Peyer's patch (tissue), 4 donors: ENCODE data around the gene XAGE2. TPM values are rescaled to one million over a fixed set of nuclear protein-coding genes. Genes with fewer than 3 reads are reported as not detected.

Source experiments
- DNase-seq, 3 donors: peaks; one replicate each; pipeline ENCODE4 v3.0.0-alpha.2; 2017 to 2019
- H3K27ac ChIP-seq, 4 donors: fragments of 200-600 bp; sonication (generic); one replicate each; pipeline ENCODE4 v1.5.1; 2016 to 2019
- H3K27me3 ChIP-seq, 2 donors: fragments of 200-600 bp; sonication (generic); one replicate each; pipeline ENCODE4 v1.5.1; 2019
- H3K36me3 ChIP-seq, 3 donors: fragments of 200-600 bp; sonication (generic); one replicate each; pipeline ENCODE4 v1.5.1; 2016 to 2019
- H3K4me1 ChIP-seq, 4 donors: fragments of 200-600 bp; sonication (generic); one replicate each; pipeline ENCODE4 v1.5.1; 2016 to 2019
- H3K4me3 ChIP-seq, 4 donors: fragments of 200-600 bp; sonication (generic); 1 replicate in 3 of 4; 2 replicates in 1 of 4; pipeline ENCODE4 v1.5.1; 2016 to 2019; ENCODE audit warnings: mild to moderate bottlenecking in 1 of 4
- H3K9me3 ChIP-seq, 4 donors: fragments of 200-600 bp; sonication (generic); one replicate each; pipeline ENCODE4 v1.5.1; 2016 to 2019; ENCODE audit warnings: mild to moderate bottlenecking in 1 of 4
- POLR2A ChIP-seq, 2 donors: fragments of 450-650 bp; IDR thresholded peaks; one replicate each; pipeline ENCODE4 v1.5.1; 2017; ENCODE audit warnings: antibody characterized with exemption in 2 of 2, mild to moderate bottlenecking in 2 of 2, moderate library complexity in 2 of 2
- small RNA-seq, 2 donors: library from RNA; depleted of rRNA; stranded (forward); fragments of <200 nt; gene quantifications; one replicate each; pipeline ENCODE3, GENCODE V24; 2016
- total RNA-seq, 4 donors: library from RNA; depleted of rRNA; stranded (reverse); fragments of >200 nt; gene quantifications; one replicate each; pipeline ENCODE4 v1.1.0, GENCODE V29; 2016
- TF ChIP-seq, protein P1 (sequence below), 6 experiments: fragments of 450-650 bp in 4 of 6; fragments of 200-600 bp in 2 of 6; sonication (generic) in 1 of 6; IDR thresholded peaks; one replicate each; pipeline ENCODE4 v1.5.1; 2017 to 2019; ENCODE audit warnings: antibody characterized with exemption in 6 of 6, mild to moderate bottlenecking in 3 of 6, moderate library complexity in 1 of 6

The XAGE2 gene
- total RNA-seq, 4 donors from 2014 or later: not detected

DNA sequence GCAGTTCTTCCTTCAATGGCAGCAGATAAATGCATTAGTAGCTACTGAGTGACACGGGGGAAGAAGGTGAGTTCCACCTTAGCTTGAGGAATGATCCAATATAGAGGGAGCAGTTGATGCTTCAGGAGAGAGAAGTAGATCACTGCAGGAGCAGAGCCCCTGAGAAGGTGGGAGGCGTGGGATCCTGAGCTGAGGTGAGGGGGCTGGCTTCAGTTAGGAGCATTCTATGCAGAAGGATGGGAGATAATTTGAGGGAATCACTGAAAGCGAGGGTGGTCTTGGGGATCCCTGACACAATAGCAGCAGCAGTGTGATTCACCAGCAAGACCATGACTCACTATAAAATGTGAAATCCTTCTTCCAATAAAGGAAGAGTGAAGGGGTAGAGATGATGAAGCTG, 48.0 kb downstream of the XAGE2 start:
- Histone ChIP-seq H3K27ac (no peak overlapping the region), H3K4me1 (no peaks in the 10 kb centered on the region), H3K9me3 (no peaks in the 10 kb centered on the region), H3K4me3 (no peak overlapping the region), H3K27me3 (no peaks in the 10 kb centered on the region), H3K36me3 (no peaks in the 10 kb centered on the region)
- no peak for DNase-seq
- TF ChIP-seq, protein P1, sequence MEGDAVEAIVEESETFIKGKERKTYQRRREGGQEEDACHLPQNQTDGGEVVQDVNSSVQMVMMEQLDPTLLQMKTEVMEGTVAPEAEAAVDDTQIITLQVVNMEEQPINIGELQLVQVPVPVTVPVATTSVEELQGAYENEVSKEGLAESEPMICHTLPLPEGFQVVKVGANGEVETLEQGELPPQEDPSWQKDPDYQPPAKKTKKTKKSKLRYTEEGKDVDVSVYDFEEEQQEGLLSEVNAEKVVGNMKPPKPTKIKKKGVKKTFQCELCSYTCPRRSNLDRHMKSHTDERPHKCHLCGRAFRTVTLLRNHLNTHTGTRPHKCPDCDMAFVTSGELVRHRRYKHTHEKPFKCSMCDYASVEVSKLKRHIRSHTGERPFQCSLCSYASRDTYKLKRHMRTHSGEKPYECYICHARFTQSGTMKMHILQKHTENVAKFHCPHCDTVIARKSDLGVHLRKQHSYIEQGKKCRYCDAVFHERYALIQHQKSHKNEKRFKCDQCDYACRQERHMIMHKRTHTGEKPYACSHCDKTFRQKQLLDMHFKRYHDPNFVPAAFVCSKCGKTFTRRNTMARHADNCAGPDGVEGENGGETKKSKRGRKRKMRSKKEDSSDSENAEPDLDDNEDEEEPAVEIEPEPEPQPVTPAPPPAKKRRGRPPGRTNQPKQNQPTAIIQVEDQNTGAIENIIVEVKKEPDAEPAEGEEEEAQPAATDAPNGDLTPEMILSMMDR (IDR thresholded peaks at IDR 0.05): no peak
- no peak for TF ChIP-seq POLR2A (IDR thresholded peaks at IDR 0.05)

DNA sequence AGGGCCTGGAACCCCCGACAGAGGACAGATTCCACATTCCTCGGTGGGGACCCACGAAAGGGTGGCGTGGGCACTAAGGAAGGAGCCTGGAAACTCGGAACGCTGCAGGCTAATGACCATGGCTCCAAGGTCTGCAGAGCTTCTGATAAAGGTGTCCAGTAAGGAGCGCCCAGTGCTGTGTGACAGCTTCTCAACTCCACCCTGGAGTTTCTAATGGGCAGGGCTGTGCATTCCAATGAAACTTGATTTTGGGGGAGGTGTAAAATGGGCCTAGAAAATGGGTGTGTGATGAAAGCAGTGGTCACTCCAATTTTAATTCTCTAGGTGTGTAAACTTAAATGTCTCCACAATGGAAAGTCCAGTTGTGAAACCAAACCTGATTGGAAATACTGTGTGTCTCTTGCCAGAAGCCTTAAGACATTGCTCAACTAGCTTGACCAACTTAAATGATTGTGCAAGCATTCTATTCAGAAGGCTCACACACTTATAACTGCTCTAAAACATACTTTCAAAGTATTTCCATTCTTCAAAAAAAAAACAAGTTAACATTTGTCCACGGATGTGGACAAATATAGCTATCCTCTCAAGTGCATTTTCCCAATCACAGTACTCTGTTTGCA, 52.1 kb downstream of the XAGE2 start:
- Histone ChIP-seq H3K9me3 (no peaks in the 10 kb centered on the region), H3K4me3 (no peak overlapping the region), H3K27me3 (no peaks in the 10 kb centered on the region), H3K4me1 (no peaks in the 10 kb centered on the region), H3K36me3 (no peaks in the 10 kb centered on the region), H3K27ac (no peak overlapping the region)
- DNase-seq: no peak
- no peak for TF ChIP-seq POLR2A (IDR thresholded peaks at IDR 0.05)
- TF ChIP-seq, protein P1 (IDR thresholded peaks at IDR 0.05): no peak

DNA sequence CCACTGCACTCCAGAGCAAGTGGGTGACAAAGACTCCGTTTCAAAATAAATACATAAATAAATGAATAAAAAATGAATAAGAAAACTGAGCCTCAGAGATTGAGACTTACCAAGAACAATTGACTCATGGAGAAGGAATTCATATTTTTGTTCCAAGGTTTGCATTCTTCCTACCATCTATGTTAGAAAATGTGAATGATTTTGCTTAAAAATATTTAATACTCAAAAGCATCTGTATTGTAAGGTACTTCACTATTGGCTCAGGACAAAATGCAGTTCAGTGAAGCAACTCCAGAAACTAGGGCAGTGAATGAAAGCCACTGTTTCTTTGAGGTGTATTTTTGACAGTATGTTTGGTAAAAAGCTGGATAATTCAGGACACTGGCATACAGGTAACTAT, 54.1 kb downstream of the XAGE2 start:
- TF ChIP-seq POLR2A (IDR thresholded peaks at IDR 0.05): no peak
- TF ChIP-seq, protein P1 (IDR thresholded peaks at IDR 0.05): no peak
- no peaks in the 10 kb centered on the region for H3K36me3 ChIP-seq
- no peaks in the 10 kb centered on the region for H3K27me3 ChIP-seq
- H3K4me1 ChIP-seq: no peaks in the 10 kb centered on the region
- H3K27ac ChIP-seq: no peak overlapping the region
- H3K9me3 ChIP-seq: no peaks in the 10 kb centered on the region
- no peak overlapping the region for H3K4me3 ChIP-seq
- DNase-seq: no peak

GRCh38 chrX:52424656-52425055, 55.8 kb downstream of the XAGE2 start:
- Histone ChIP-seq H3K27ac (no peak overlapping the region), H3K4me1 (no peaks in the 10 kb centered on the region), H3K9me3 (no peaks in the 10 kb centered on the region), H3K4me3 (no peak overlapping the region), H3K27me3 (no peaks in the 10 kb centered on the region), H3K36me3 (no peaks in the 10 kb centered on the region)
- TF ChIP-seq POLR2A (IDR thresholded peaks at IDR 0.05): no peak
- TF ChIP-seq, protein P1 (IDR thresholded peaks at IDR 0.05): no peak
- DNase-seq: no peak

Small RNA genes within 50 kb of the gene (small RNA-seq; reads per million reads assigned to genes)
- 0 reads per million in 2 donors for gene MIR8088

Other genes starting within 250 kb of the XAGE2 start
- gene MAGED4, start 184.1 kb upstream of the XAGE2 start, total RNA-seq: 10 to 100 TPM in 2 of 4 donors, 1 to 10 TPM in 1, under 1 TPM in 1; 0.76 to 45.4 (median 7.6) TPM
- gene XAGE1A, start 126.8 kb downstream of the XAGE2 start, total RNA-seq: not detected
- not detected for gene XAGE1B, start 148.0 kb downstream of the XAGE2 start, total RNA-seq